Measurements from ENCODE around the gene MYO3B. TPM values are rescaled to one million over a fixed set of nuclear protein-coding genes. Genes with fewer than 3 reads are reported as not detected.

Gene MYO3B
- total RNA-seq, 1 experiment from 2014 or later, result 0.50 TPM

GRCh38 chr2:170265321-170265720 lies 87.4 kb downstream of the MYO3B start (continued):
- TF ChIP-seq E2F4 (CRISPR knock-in tag; IDR thresholded peaks at IDR 0.05; ENCODE audit: borderline replicate concordance, low read depth) (no peak), SMAD4 (CRISPR knock-in tag; IDR thresholded peaks at IDR 0.05) (no peak), ZNF232 (CRISPR knock-in tag; IDR thresholded peaks at IDR 0.05) (no peak), RORB (CRISPR knock-in tag; IDR thresholded peaks at IDR 0.05) (no peak), ZNF317 (CRISPR knock-in tag; IDR thresholded peaks at IDR 0.05; ENCODE audit: borderline replicate concordance, low read depth) (no peak), MAX (CRISPR knock-in tag; IDR thresholded peaks at IDR 0.05) (no peak), IRF1 (CRISPR knock-in tag; IDR thresholded peaks at IDR 0.05) (no peak)

GRCh38 chr2:170266358-170266757 lies 88.4 kb downstream of the MYO3B start:
- ATAC-seq, result no peak
- Mint-ChIP-seq H3K27me3 (ENCODE audit: low read depth) (peaks cover 3% of the 10 kb centered on the region), H3K4me1 (no peaks in the 10 kb centered on the region), H3K4me3 (no peak overlapping the region), H3K27ac (no peak overlapping the region), H3K9me3 (peaks cover 35% of the 10 kb centered on the region), H3K36me3 (peaks cover 30% of the 10 kb centered on the region)
- no peak for DNase-seq (ENCODE audit: low spot score)
- TF ChIP-seq OVOL2 (CRISPR knock-in tag; IDR thresholded peaks at IDR 0.05; ENCODE audit: borderline replicate concordance) (no peak), USF2 (CRISPR knock-in tag; IDR thresholded peaks at IDR 0.05) (no peak), ZNF317 (CRISPR knock-in tag; IDR thresholded peaks at IDR 0.05; ENCODE audit: borderline replicate concordance, low read depth) (no peak), ZNF512 (CRISPR knock-in tag; IDR thresholded peaks at IDR 0.05; ENCODE audit: borderline replicate concordance) (no peak), USF1 (CRISPR knock-in tag; IDR thresholded peaks at IDR 0.05) (no peak)
- ChIA-PET CTCF (interaction anchor here (1.2 kb wide), 1 partner anchor 95 kb away, joined by 3 read pairs; no protein-coding TSS in a partner anchor), POLR2A (no interaction called here)

GRCh38 chr2:170267071-170267470 lies 89.1 kb downstream of the MYO3B start:
- Mint-ChIP-seq H3K27me3 (ENCODE audit: low read depth) (peaks cover 3% of the 10 kb centered on the region), H3K36me3 (peaks cover 24% of the 10 kb centered on the region), H3K27ac (no peak overlapping the region), H3K9me3 (peaks cover 28% of the 10 kb centered on the region), H3K4me3 (no peak overlapping the region), H3K4me1 (no peaks in the 10 kb centered on the region)
- no peak for ATAC-seq
- TF ChIP-seq E2F5 (CRISPR knock-in tag; IDR thresholded peaks at IDR 0.05), result no peak
- TF ChIP-seq GABPB1 (CRISPR knock-in tag; IDR thresholded peaks at IDR 0.05), result no peak
- TF ChIP-seq ZBTB21 (CRISPR knock-in tag; IDR thresholded peaks at IDR 0.05; ENCODE audit: borderline replicate concordance), result no peak
- no peak for TF ChIP-seq ZNF416 (CRISPR knock-in tag; IDR thresholded peaks at IDR 0.05)
- no peak for TF ChIP-seq ARID4B (CRISPR knock-in tag; IDR thresholded peaks at IDR 0.05; ENCODE audit: borderline replicate concordance)
- ChIA-PET POLR2A (no interaction called here), CTCF (no interaction called here)
- no peak for DNase-seq (ENCODE audit: low spot score)

Measured in WTC11 (cell line).